Measurements from ENCODE around the gene OR2AG1. TPM values are rescaled to one million over a fixed set of nuclear protein-coding genes. Genes with fewer than 3 reads are reported as not detected.

OR2AG1 gene, protein sequence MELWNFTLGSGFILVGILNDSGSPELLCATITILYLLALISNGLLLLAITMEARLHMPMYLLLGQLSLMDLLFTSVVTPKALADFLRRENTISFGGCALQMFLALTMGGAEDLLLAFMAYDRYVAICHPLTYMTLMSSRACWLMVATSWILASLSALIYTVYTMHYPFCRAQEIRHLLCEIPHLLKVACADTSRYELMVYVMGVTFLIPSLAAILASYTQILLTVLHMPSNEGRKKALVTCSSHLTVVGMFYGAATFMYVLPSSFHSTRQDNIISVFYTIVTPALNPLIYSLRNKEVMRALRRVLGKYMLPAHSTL
- total RNA-seq (2022) (not detected in 2 replicates), Bru-seq, nascent RNA (not detected), BruChase-seq, experiment 1, labeled RNA remaining after a 6-hour chase (not detected), BruChase-seq, experiment 2, labeled RNA remaining after a 2-hour chase (not detected)
- long read RNA-seq, result 0 reads

DNA sequence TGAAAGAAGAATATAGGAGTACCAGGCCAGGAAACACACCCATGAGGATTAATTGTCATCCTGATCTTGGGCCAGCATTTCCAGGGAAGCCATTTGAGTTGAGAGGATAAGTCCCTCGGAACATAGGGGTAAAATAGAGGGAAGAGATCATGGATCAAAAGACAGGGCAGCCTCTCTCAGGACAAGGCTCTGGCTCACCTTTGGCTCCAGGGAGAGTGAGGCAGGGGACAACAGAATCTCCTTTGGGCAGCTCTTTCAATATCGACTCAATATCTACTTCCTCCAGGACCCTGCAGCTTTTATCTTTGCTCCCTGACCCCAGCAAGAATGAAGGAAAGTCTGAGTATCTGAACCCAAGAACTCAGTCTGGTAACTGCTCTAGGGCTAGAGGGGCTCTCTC, at the start of gene OR2AG1:
TSS of gene OR2AG1 (plus strand) at position 301 of the 400 bp plus-strand sequence. CDS start 2,018 bp downstream, outside the sequence.
- no peaks in the 10 kb centered on the region for H3K36me3 Mint-ChIP-seq (ENCODE audit: insufficient read depth, unreplicated experiment)
- DNase-seq (ENCODE audit: unreplicated experiment), result no peak
- H3K27ac Mint-ChIP-seq (ENCODE audit: low read depth, unreplicated experiment), result no peak within 1 kb of the TSS
- intact Hi-C loops (cut with micrococcal nuclease), result no loop called here
- POLR2A ChIA-PET, result no interaction called here
- TF ChIP-seq, protein P1, sequence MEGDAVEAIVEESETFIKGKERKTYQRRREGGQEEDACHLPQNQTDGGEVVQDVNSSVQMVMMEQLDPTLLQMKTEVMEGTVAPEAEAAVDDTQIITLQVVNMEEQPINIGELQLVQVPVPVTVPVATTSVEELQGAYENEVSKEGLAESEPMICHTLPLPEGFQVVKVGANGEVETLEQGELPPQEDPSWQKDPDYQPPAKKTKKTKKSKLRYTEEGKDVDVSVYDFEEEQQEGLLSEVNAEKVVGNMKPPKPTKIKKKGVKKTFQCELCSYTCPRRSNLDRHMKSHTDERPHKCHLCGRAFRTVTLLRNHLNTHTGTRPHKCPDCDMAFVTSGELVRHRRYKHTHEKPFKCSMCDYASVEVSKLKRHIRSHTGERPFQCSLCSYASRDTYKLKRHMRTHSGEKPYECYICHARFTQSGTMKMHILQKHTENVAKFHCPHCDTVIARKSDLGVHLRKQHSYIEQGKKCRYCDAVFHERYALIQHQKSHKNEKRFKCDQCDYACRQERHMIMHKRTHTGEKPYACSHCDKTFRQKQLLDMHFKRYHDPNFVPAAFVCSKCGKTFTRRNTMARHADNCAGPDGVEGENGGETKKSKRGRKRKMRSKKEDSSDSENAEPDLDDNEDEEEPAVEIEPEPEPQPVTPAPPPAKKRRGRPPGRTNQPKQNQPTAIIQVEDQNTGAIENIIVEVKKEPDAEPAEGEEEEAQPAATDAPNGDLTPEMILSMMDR (IDR thresholded peaks at IDR 0.05; ENCODE audit: unreplicated experiment), result no peak
- CTCF ChIA-PET, result interaction anchor here (0.6 to 3.2 kb wide), 5 partner anchors 27 to 316 kb away, joined by 3 to 15 read pairs (median 4); no protein-coding TSS in a partner anchor
- H3K9me3 Mint-ChIP-seq (ENCODE audit: unreplicated experiment), result no peaks in the 10 kb centered on the region
- peaks cover 19% of the 10 kb centered on the region for H3K27me3 Mint-ChIP-seq (ENCODE audit: insufficient read depth, unreplicated experiment)
- no peak within 1 kb of the TSS for H3K4me3 Mint-ChIP-seq (ENCODE audit: unreplicated experiment)
- H3K4me1 Mint-ChIP-seq (ENCODE audit: insufficient read depth, unreplicated experiment), result no peaks in the 10 kb centered on the region
- BruUV-seq (replicated peaks), result no TSS peak

DNA sequence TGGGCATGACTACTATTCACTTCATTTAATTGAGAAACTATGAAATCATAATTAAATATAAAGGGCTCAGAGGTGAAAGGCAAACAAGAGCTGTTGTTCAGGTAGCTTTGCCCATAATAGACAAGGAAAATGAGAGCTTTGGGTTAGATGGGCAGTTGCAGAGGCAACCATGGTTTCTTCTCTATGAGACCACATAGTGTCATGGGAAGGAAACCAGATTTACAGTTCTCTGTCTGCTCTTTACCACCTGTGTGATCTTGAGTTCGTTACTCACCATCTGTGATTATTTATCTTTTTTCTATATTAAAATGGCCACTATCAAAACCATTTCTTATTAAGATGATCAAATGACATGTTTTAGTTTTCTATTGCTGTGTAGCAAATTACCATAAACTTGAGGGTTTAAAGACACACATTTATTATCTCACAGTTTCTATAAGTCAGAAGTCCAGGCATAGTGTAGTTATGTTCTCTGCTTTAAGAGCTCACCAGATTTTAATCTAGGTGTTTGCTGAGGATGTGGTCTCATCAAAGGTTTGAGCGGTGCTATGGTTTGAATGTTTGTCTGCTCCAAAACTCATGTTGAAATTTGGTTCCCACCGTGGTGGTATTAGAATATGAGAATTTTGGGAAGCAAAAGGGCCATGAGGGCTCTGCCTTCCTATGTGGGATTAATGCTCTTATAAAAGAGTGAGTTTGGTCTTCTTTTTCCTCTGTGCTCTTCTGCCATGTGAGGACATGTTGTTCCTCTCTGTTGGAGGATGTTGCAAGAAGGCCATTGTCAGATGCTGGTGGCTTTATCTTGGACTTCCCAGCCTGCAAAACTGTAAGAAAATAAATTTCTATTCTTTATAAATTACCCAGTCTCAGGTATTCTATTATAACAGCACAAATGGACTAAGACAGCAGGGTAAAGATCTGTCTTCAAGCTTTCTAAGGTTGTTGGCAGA, 49.2 kb upstream of the OR2AG1 start:
- ChIA-PET POLR2A (no interaction called here), CTCF (interaction anchor here (1.9 kb wide), 1 partner anchor 22 kb away, joined by 13 read pairs; no protein-coding TSS in a partner anchor)
- TF ChIP-seq, protein P1 (IDR thresholded peaks at IDR 0.05; ENCODE audit: unreplicated experiment), result no peak
- H3K27ac Mint-ChIP-seq (ENCODE audit: low read depth, unreplicated experiment), result no peak overlapping the region
- DNase-seq (ENCODE audit: unreplicated experiment), result no peak
- no peaks in the 10 kb centered on the region for H3K9me3 Mint-ChIP-seq (ENCODE audit: unreplicated experiment)
- intact Hi-C loops (cut with micrococcal nuclease), result no loop called here
- no peak overlapping the region for H3K4me3 Mint-ChIP-seq (ENCODE audit: unreplicated experiment)
- BruUV-seq (replicated peaks), result no TSS peak
- H3K27me3 Mint-ChIP-seq (ENCODE audit: insufficient read depth, unreplicated experiment), result peaks cover 2% of the 10 kb centered on the region
- H3K36me3 Mint-ChIP-seq (ENCODE audit: insufficient read depth, unreplicated experiment), result no peaks in the 10 kb centered on the region
- H3K4me1 Mint-ChIP-seq (ENCODE audit: insufficient read depth, unreplicated experiment), result no peaks in the 10 kb centered on the region

DNA sequence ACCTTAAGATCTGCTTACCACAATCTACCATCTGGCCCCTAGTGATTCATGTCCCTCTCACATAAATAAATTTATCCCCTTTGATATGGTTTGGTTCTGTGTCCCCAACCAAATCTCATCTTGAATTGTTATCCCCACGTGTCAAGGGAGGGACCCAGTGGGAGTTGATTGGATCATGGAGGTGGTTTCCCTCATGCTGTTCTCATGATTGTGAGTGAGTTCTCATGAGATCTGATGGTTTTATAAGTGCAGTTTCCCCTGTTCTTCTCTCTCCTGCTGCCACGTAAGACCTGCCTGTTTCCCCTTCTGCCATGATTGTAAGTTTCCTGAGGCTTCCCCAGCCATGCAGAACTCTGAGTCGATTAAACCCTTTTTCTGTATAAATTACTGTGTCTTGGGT, 48.2 kb upstream of the OR2AG1 start:
- intact Hi-C loops (cut with micrococcal nuclease), result no loop called here
- ChIA-PET POLR2A (no interaction called here), CTCF (interaction anchor here (1.0 to 4.8 kb wide), 4 partner anchors 21 to 82 kb away, joined by 3 to 96 read pairs (median 10); no protein-coding TSS in a partner anchor)
- no peaks in the 10 kb centered on the region for H3K36me3 Mint-ChIP-seq (ENCODE audit: insufficient read depth, unreplicated experiment)
- H3K4me3 Mint-ChIP-seq (ENCODE audit: unreplicated experiment), result no peak overlapping the region
- no TSS peak for BruUV-seq (replicated peaks)
- no peak for DNase-seq (ENCODE audit: unreplicated experiment)
- no peaks in the 10 kb centered on the region for H3K9me3 Mint-ChIP-seq (ENCODE audit: unreplicated experiment)
- H3K27ac Mint-ChIP-seq (ENCODE audit: low read depth, unreplicated experiment), result no peak overlapping the region
- H3K27me3 Mint-ChIP-seq (ENCODE audit: insufficient read depth, unreplicated experiment), result peaks cover 5% of the 10 kb centered on the region
- TF ChIP-seq, protein P1 (IDR thresholded peaks at IDR 0.05; ENCODE audit: unreplicated experiment), result no peak
- H3K4me1 Mint-ChIP-seq (ENCODE audit: insufficient read depth, unreplicated experiment), result no peaks in the 10 kb centered on the region

DNA sequence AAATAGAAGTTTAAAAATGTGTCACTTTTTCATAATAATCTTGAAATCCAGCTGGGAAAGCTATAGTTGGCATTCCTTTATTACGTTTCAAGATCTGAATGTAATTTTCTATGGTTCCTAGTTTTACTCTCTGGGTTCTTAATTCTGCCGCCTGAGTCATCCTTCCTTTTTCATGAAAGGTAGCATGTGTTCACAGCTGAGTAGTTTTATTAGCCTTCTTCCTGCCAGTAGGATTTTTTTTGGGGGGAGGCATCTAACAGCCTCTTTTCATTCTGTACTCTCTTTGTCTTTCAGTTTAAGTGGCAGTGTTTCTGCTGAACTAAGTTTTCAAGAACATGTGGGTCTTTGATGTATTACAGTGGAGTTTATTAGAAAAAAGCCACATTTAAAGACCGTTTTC, 47.5 kb upstream of the OR2AG1 start:
- Mint-ChIP-seq H3K36me3 (ENCODE audit: insufficient read depth, unreplicated experiment) (no peaks in the 10 kb centered on the region), H3K4me3 (ENCODE audit: unreplicated experiment) (no peak overlapping the region), H3K27ac (ENCODE audit: low read depth, unreplicated experiment) (no peak overlapping the region), H3K4me1 (ENCODE audit: insufficient read depth, unreplicated experiment) (no peaks in the 10 kb centered on the region), H3K27me3 (ENCODE audit: insufficient read depth, unreplicated experiment) (peaks cover 11% of the 10 kb centered on the region), H3K9me3 (ENCODE audit: unreplicated experiment) (no peaks in the 10 kb centered on the region)
- intact Hi-C loops (cut with micrococcal nuclease), result no loop called here
- DNase-seq (ENCODE audit: unreplicated experiment), result no peak
- TF ChIP-seq, protein P1 (IDR thresholded peaks at IDR 0.05; ENCODE audit: unreplicated experiment), result no peak
- CTCF ChIA-PET, result interaction anchor here (0.5 to 4.8 kb wide), 6 partner anchors 11 to 83 kb away, joined by 3 to 96 read pairs (median 10); no protein-coding TSS in a partner anchor
- POLR2A ChIA-PET, result no interaction called here
- no TSS peak for BruUV-seq (replicated peaks)
